Vagina (tissue), 2 donors: ENCODE results near the gene UNC13B.

Experiments
- CTCF ChIP-seq, 3 experiments: fragments of 450-650 bp in 2 of 3; fragments of 200-600 bp in 1 of 3; sonication (generic) in 1 of 3; IDR thresholded peaks; one replicate each; pipeline ENCODE4 v1.5.1; 2017 to 2019; ENCODE audit warnings: antibody characterized with exemption in 3 of 3, mild to moderate bottlenecking in 2 of 3, moderate library complexity in 2 of 3
- POLR2A ChIP-seq, 2 donors: fragments of 450-650 bp; IDR thresholded peaks; one replicate each; pipeline ENCODE4 v1.6.1; 2017; ENCODE audit warnings: antibody characterized with exemption in 2 of 2, mild to moderate bottlenecking in 2 of 2, moderate library complexity in 2 of 2
- POLR2AphosphoS5 ChIP-seq, 2 donors: sonication (generic); formaldehyde crosslinking; IDR thresholded peaks; one replicate each; pipeline ENCODE4 v1.9.0; 2017; ENCODE audit warnings: antibody characterized with exemption in 2 of 2, mild to moderate bottlenecking in 2 of 2, low read depth in 1 of 2; ENCODE audit not compliant: insufficient read depth in 1 of 2

- TF ChIP-seq CTCF (IDR thresholded peaks at IDR 0.05) (no peak), POLR2A (IDR thresholded peaks at IDR 0.05) (no peak), POLR2AphosphoS5 (IDR thresholded peaks at IDR 0.05; ENCODE audit: insufficient read depth in 1 of 2, low read depth in 1 of 2) (no peak)
These were observed 152.1 kb downstream of the UNC13B start for GRCh38 chr9:35313916-35314315.
